K562 (cell line): ENCODE data around the gene AMDHD2. TPM values are rescaled to one million over a fixed set of nuclear protein-coding genes. Genes with fewer than 3 reads are reported as not detected.
A peak's percentile ranks its signal among the peaks of the same experiment; 100 is the strongest.

Experiments
- ATAC-seq: fragments of 200-7000 bp; cut with Tn5 transposase; 3 replicates; pipeline ENCODE4 v1.9.1; 2020; ENCODE audit warnings: moderate library complexity
- BruUV-seq: library from RNA; stranded (reverse); fragments of 400-500 nt; replicated peaks from 2 replicates; lab custom pipeline; 2021; lab: Mats Ljungman, UMichigan
- CTCF ChIA-PET: fragments of 300-600 bp; formaldehyde crosslinking; extraction: SDS; loops from one replicate; lab custom pipeline; 2021; ENCODE audit warnings: low intra/inter-chr PET ratio; lab: Yijun Ruan, JAX
- POLR2A ChIA-PET: fragments of 300-600, 350-650 bp; sonication (Branson Sonifier 250); formaldehyde crosslinking; extraction: SDS; loops from one replicate; lab custom pipeline; 2021; ENCODE audit warnings: antibody characterized with exemption, inconsistent platforms; lab: Yijun Ruan, JAX
- DNase-seq, 4 experiments: peaks; one replicate each; pipeline versions ENCODE4 v3.0.0 to v3.0.0-alpha.2; 2011 to 2018; ENCODE audit warnings: low spot score in 3 of 4, mixed read lengths in 3 of 4; ENCODE audit errors: extremely low read depth in 1 of 4
- FAIRE-seq: peaks from 2 replicates; lab custom pipeline; 2011; peaks lifted over from hg19 to GRCh38; lab: Jason Lieb, UNC
- H2AFZ ChIP-seq: 2 replicates; pipeline ENCODE4 v1.6.0; 2011; ENCODE audit warnings: low read depth, low read length, control low read depth, inconsistent platforms
- H3K27ac ChIP-seq: fragments of 200-600 bp; 3 replicates; pipeline ENCODE4 v1.8.0; 2011; ENCODE audit warnings: low read depth, mild to moderate bottlenecking, control low read depth, inconsistent platforms, low read length, moderate library complexity, mixed read lengths; ENCODE audit errors: extremely low read depth
- H3K27me3 ChIP-seq, 2 experiments: fragments of 300-600 bp in 1 of 2; 2 replicates in 1 of 2; 3 replicates in 1 of 2; pipeline versions ENCODE4 v1.6.0 to v1.8.0; 2011; ENCODE audit warnings: inconsistent platforms in 2 of 2, low read length in 2 of 2, mild to moderate bottlenecking in 1 of 2, mixed read lengths in 1 of 2, moderate library complexity in 1 of 2; ENCODE audit not compliant: control insufficient read depth in 2 of 2, insufficient read depth in 2 of 2
- H3K36me3 ChIP-seq: fragments of 300-600 bp; 3 replicates; pipeline ENCODE4 v1.8.0; 2011; ENCODE audit warnings: mild to moderate bottlenecking, low read length, inconsistent platforms; ENCODE audit not compliant: control insufficient read depth, insufficient read depth
- H3K4me1 ChIP-seq, 2 experiments: fragments of 200-600 bp in 1 of 2; replicated peaks in 1 of 2; 2 replicates in 1 of 2; 3 replicates in 1 of 2; pipeline versions ENCODE4 v1.5.1 to v1.8.0; 2011; ENCODE audit warnings: inconsistent platforms in 2 of 2, low read length in 2 of 2, mild to moderate bottlenecking in 1 of 2, mixed read lengths in 1 of 2, moderate library complexity in 1 of 2; ENCODE audit not compliant: control insufficient read depth in 2 of 2, insufficient read depth in 2 of 2
- H3K4me2 ChIP-seq: 2 replicates; pipeline ENCODE4 v1.6.1; 2011; ENCODE audit warnings: low read length, control low read depth, inconsistent platforms, mixed read lengths; ENCODE audit not compliant: insufficient read depth
- H3K4me3 ChIP-seq: fragments of 200-600 bp; sonication (generic), shearing (Covaris generic); 2 replicates; pipeline ENCODE4 v1.5.1; 2016; ENCODE audit warnings: control low read depth, inconsistent platforms
- H3K79me2 ChIP-seq: fragments of 200-600 bp; 3 replicates; pipeline ENCODE4 v1.8.0; 2011; ENCODE audit warnings: low read length, inconsistent platforms; ENCODE audit not compliant: control insufficient read depth, insufficient read depth
- H3K9ac ChIP-seq, 2 experiments: 2 replicates each; pipeline versions ENCODE4 v1.6.0 to v1.6.1; 2011; ENCODE audit warnings: low read depth in 2 of 2, low read length in 2 of 2, control low read depth in 1 of 2, inconsistent platforms in 1 of 2, mild to moderate bottlenecking in 1 of 2, mixed read lengths in 1 of 2; ENCODE audit not compliant: insufficient read depth in 1 of 2
- H3K9me1 ChIP-seq: one replicate; pipeline ENCODE4 v1.6.0; 2011; ENCODE audit warnings: inconsistent platforms, mild to moderate bottlenecking, low read length, moderate library complexity; ENCODE audit not compliant: control insufficient read depth, insufficient read depth
- H3K9me3 ChIP-seq: replicated peaks from 2 replicates; pipeline ENCODE4 v1.5.1; 2011; ENCODE audit warnings: low read depth, low read length, inconsistent platforms; ENCODE audit not compliant: control insufficient read depth, insufficient read depth
- H4K20me1 ChIP-seq: replicated peaks from 2 replicates; pipeline ENCODE4 v1.6.1; 2011; ENCODE audit warnings: low read length, inconsistent platforms, mixed read lengths; ENCODE audit not compliant: control insufficient read depth, insufficient read depth
- BRD4 ChIP-seq: fragments of 200-600 bp; sonication (generic); IDR thresholded peaks from 2 replicates; pipeline ENCODE4 v1.6.1; 2017; ENCODE audit warnings: inconsistent platforms
- CHD2 ChIP-seq: IDR thresholded peaks from 2 replicates; pipeline ENCODE4 v1.6.1; 2011; ENCODE audit warnings: low read depth, low read length
- HNRNPLL ChIP-seq: fragments of 200-400 bp; formaldehyde crosslinking; IDR thresholded peaks from 2 replicates; pipeline ENCODE4 v1.6.1; 2017; ENCODE audit warnings: low read length, low read depth, mild to moderate bottlenecking; ENCODE audit not compliant: poor library complexity, severe bottlenecking
- SMAD1 ChIP-seq: fragments of 150-350 bp; IDR thresholded peaks from 2 replicates; pipeline ENCODE4 v1.6.1; 2014; ENCODE audit warnings: low read length, low read depth; ENCODE audit not compliant: partially characterized antibody
- SREBF2 ChIP-seq: sonication (generic); formaldehyde crosslinking; IDR thresholded peaks from 2 replicates; pipeline ENCODE4 v1.4.0; 2020; ENCODE audit warnings: mild to moderate bottlenecking, missing genetic modification reagents
- U2AF1 ChIP-seq: fragments of 200-400 bp; formaldehyde crosslinking; optimal IDR thresholded peaks from 2 replicates; pipeline ENCODE3; 2017; ENCODE audit warnings: mild to moderate bottlenecking, low read depth, low read length, moderate library complexity
- YBX1 ChIP-seq: fragments of 450-650 bp; IDR thresholded peaks from 2 replicates; pipeline ENCODE4 v1.7.1; 2016; ENCODE audit warnings: mild to moderate bottlenecking
- ZNF217 ChIP-seq: sonication (generic); formaldehyde crosslinking; IDR thresholded peaks from 2 replicates; pipeline ENCODE4 v1.8.0; 2022; ENCODE audit warnings: mild to moderate bottlenecking, missing genetic modification reagents
- ZNF224 ChIP-seq: sonication (generic); formaldehyde crosslinking; IDR thresholded peaks from 2 replicates; pipeline ENCODE4 v1.8.0; 2022; ENCODE audit warnings: mild to moderate bottlenecking, missing genetic modification reagents
- ZNF316 ChIP-seq: fragments of 450-650 bp; IDR thresholded peaks from 2 replicates; pipeline ENCODE4 v1.6.1; 2016
- ZNF324 ChIP-seq: fragments of 250-450 bp; sonication (Bioruptor Pico); IDR thresholded peaks from 2 replicates; pipeline ENCODE4 v1.4.0; 2020; ENCODE audit warnings: mild to moderate bottlenecking
- ZNF644 ChIP-seq: fragments of 200-800 bp; sonication (Bioruptor generic); IDR thresholded peaks from 2 replicates; pipeline ENCODE4 v1.6.1; 2016; ENCODE audit warnings: low read depth, missing genetic modification characterization, missing compliant biosample characterization
- ZNF696 ChIP-seq: fragments of 250-450 bp; sonication (Bioruptor Pico); conservative IDR thresholded peaks from 2 replicates; pipeline ENCODE4 v1.4.0; 2020; ENCODE audit warnings: mild to moderate bottlenecking, moderate library complexity
- ZNF699 ChIP-seq: fragments of 250-450 bp; sonication (Bioruptor Pico); IDR thresholded peaks from 2 replicates; pipeline ENCODE4 v1.8.0; 2021; ENCODE audit warnings: mild to moderate bottlenecking, moderate library complexity; ENCODE audit not compliant: insufficient replicate concordance
- WGBS: fragments of 100-300 bp; shearing (Covaris generic); methylation state at CpG from one replicate; pipeline ENCODE4 v1.1.6; 2016; ENCODE audit warnings: low coverage, mixed read lengths; ENCODE audit not compliant: insufficient coverage; ENCODE audit errors: missing lambda C conversion rate; 5-methylcytosine and 5-hydroxymethylcytosine counted together
- in situ Hi-C: fragments of 300-500 bp; cut with MboI; formaldehyde crosslinking; loops from 4 replicates; pipeline ENCODE4 v1.15.0; 2018; ENCODE audit warnings: inconsistent platforms, mixed read lengths
- intact Hi-C: fragments of 100-400 bp; cut with micrococcal nuclease; formaldehyde crosslinking; loops from 2 replicates; pipeline ENCODE4 v1.14.2; 2022
- polyA plus RNA-seq, 8 experiments: library from polyadenylated mRNA; depleted of rRNA in 4 of 8; stranded (reverse) in 5 of 8; unstranded in 3 of 8; fragments of >200 nt; fragmentation: Nextera tagmentation in 2 of 8; fragmentation: Illumina TruSeq in 1 of 8; extraction: Ambion mirVana in 2 of 8; extraction: Trizol in 1 of 8; gene quantifications; 2 replicates each; pipeline versions ENCODE4 v1.2.1 to v1.2.3, GENCODE V29; 2011 to 2014; ENCODE audit warnings: inconsistent platforms in 1 of 8, missing spikeins in 1 of 8
- total RNA-seq, 7 experiments: library from RNA; depleted of rRNA in 6 of 7; stranded (reverse); fragments of >200 nt in 6 of 7; fragmentation: Illumina TruSeq in 2 of 7; extraction: Trizol in 2 of 7; gene quantifications; 2 replicates each; pipeline versions ENCODE4 v1.2.1 to v1.2.3, GENCODE V29; 2011 to 2021; ENCODE audit warnings: low replicate concordance in 1 of 7
- TF ChIP-seq, protein P1 (sequence below): fragments of 250-450 bp; sonication (Bioruptor Pico); IDR thresholded peaks from 2 replicates; pipeline ENCODE4 v1.5.0; 2021; ENCODE audit warnings: mild to moderate bottlenecking, moderate library complexity
- TF ChIP-seq, protein P2 (sequence below): fragments of 450-650 bp; IDR thresholded peaks from 2 replicates; pipeline ENCODE4 v1.6.1; 2016; ENCODE audit warnings: borderline replicate concordance
- TF ChIP-seq, protein P3 (sequence below), 2 experiments: fragments of 250-450 bp in 1 of 2; fragments of 450-650 bp in 1 of 2; sonication (Bioruptor Pico) in 1 of 2; IDR thresholded peaks; 2 replicates each; pipeline versions ENCODE4 v1.6.1 to v1.8.0; 2016 to 2021; ENCODE audit warnings: mild to moderate bottlenecking in 2 of 2, moderate library complexity in 2 of 2, missing compliant biosample characterization in 1 of 2, missing genetic modification characterization in 1 of 2

Gene AMDHD2
- total and polyA plus RNA-seq, 9 of the 15 experiments (the other 6 are each of a cell fraction or from before 2014, with no cell fraction given) = 0.38 to 56.9 (median 18.3) TPM; not detected in 1

DNA sequence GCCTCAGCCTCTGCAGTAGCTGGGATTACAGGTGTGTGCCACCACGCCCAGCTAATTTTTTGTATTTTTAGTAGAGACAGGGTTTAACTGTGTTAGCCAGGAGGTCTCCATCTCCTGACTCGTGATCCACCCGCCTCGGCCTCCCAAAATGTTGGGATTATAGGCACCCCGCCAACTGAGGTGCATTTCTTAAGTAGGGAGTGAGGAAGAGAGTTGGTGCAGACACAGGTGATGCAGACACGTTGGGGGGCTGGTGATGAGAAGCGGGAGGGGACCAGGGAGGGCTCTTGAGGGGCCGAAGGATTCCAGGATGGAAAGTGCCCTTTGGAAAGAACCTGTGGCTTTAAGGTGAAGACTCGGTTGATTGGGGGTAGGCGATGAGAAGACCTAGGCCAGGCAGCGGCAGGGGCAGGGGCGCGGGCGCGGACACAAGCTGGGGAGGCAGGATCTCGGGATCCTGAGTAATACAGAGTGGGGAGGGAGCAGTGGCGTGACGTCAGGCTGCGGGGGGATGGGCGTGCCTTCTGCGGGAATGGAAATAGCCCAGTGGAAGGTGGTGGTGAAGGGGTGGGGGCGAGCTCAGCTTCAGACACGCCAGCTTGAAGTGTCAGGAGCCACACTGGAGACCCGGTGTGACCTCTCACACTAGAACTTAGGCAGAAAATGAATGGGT, 8.9 kb upstream of the AMDHD2 start:
- H2AFZ ChIP-seq = peak overlapping the region; percentile 80
- no TSS peak for BruUV-seq
- 27% methylated on average over 23 of the region's 24 CpGs for WGBS
- ATAC-seq (peak; percentile 37), DNase-seq (peak; percentile 82 to 87 (median 84)), FAIRE-seq (peak; percentile 37)
- peaks cover 32% of the 10 kb centered on the region for H3K79me2 ChIP-seq
- peak overlapping the region; percentile 61 for H3K27ac ChIP-seq
- peak overlapping the region; percentile 94 for H3K4me2 ChIP-seq
- H3K4me3 ChIP-seq = no peak overlapping the region
- peaks cover 48 to 82% of the 10 kb centered on the region in 2 experiments for H3K4me1 ChIP-seq
- H3K36me3 ChIP-seq = peaks cover 13% of the 10 kb centered on the region
- H3K9ac ChIP-seq = peak overlapping the region; percentile 42 to 96
- ChIA-PET CTCF (interaction anchor here (0.6 kb wide), 1 partner anchor 79 kb away, joined by 3 read pairs; no protein-coding TSS in a partner anchor), POLR2A (interaction anchor here (0.6 to 1.3 kb wide), 3 partner anchors 10 to 54 kb away, joined by 3 to 5 read pairs (median 4); no protein-coding TSS in a partner anchor)
- intact Hi-C loops (no loop called here), in situ Hi-C loops (no loop called here)
- peaks cover 1% of the 10 kb centered on the region for H3K9me1 ChIP-seq
- H3K9me3 ChIP-seq = no peaks in the 10 kb centered on the region
- no peaks in the 10 kb centered on the region for H3K27me3 ChIP-seq
- peaks cover 15% of the 10 kb centered on the region for H4K20me1 ChIP-seq
- TF ChIP-seq ZNF696 (CRISPR knock-in tag) (no peak), SREBF2 (CRISPR knock-in tag) (no peak), ZNF324 (CRISPR knock-in tag) (no peak), ZNF217 (CRISPR knock-in tag) (no peak), ZNF316 (no peak), HNRNPLL (no peak), U2AF1 (no peak), ZNF699 (no peak), ZNF224 (CRISPR knock-in tag) (no peak), CHD2 (peak; percentile 73), SMAD1 (no peak), YBX1 (no peak), ZNF644 (no peak), BRD4 (no peak)
- TF ChIP-seq, protein P1, sequence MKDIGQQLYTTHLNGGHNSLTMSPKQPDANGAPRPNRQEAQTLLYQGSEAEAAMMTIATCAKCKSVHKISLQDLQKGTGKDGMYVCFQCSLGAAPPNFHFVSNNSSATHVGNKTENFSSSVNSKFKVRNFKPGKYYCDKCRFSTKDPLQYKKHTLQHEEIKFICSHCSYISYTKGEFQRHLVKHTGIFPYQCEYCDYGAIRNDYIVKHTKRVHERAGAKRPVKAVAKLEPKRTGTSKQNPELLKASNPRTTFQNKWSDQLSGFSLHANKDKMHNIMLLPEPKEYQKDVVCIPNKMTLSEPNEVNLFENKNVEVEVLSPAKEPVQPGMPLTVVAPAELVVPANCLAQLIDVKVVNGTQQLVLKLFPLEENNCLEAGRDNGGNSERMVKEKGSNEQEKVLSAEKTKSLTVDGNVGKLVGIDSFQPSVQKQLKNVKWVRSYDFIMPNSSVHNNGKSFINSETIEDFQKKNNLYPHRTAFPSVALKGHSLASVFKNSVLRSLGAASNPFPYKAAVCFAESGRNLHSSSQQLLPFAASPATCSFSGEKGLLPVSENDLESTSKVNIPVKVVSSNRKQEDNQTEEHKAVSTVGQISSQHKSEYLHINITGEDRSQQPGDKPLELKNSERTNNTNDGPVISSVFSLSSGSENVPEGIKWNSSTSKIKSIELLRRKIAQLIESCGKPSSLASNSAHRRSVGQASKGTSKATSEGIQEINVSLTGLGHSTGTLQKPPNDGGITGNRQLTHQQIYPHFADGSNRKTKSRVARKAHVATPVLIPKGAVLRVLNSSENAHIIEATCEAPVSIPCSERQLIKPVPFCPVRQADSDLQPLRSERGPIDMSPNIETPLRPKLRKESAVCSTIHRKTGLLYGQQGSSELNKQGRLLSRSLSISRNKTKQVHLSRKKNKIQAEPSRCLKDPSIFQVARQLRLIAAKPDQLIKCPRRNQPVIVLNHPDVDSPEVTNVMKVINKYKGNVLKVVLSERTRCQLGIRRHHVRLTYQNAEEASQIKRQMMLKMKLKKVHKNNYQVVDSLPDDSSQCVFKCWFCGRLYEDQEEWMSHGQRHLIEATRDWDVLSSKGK (CRISPR knock-in tag) = no peak
- TF ChIP-seq, protein P2, sequence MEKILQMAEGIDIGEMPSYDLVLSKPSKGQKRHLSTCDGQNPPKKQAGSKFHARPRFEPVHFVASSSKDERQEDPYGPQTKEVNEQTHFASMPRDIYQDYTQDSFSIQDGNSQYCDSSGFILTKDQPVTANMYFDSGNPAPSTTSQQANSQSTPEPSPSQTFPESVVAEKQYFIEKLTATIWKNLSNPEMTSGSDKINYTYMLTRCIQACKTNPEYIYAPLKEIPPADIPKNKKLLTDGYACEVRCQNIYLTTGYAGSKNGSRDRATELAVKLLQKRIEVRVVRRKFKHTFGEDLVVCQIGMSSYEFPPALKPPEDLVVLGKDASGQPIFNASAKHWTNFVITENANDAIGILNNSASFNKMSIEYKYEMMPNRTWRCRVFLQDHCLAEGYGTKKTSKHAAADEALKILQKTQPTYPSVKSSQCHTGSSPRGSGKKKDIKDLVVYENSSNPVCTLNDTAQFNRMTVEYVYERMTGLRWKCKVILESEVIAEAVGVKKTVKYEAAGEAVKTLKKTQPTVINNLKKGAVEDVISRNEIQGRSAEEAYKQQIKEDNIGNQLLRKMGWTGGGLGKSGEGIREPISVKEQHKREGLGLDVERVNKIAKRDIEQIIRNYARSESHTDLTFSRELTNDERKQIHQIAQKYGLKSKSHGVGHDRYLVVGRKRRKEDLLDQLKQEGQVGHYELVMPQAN = no peak
- TF ChIP-seq, protein P3, sequence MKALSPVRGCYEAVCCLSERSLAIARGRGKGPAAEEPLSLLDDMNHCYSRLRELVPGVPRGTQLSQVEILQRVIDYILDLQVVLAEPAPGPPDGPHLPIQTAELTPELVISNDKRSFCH (CRISPR knock-in tag; IDR thresholded peaks at IDR 0.05) = no peak
- TF ChIP-seq, protein P3 (tag; IDR thresholded peaks at IDR 0.05) = no peak
